ENCODE measurements around the gene CD81.

CD81 gene

GRCh38 chr11:2412323-2412722, 35.2 kb downstream of the CD81 start:
- H4K20me1 ChIP-seq (ENCODE audit: insufficient read depth, low read length) = no peaks in the 10 kb centered on the region
- no peak overlapping the region for H2AFZ ChIP-seq (ENCODE audit: low read depth, low read length)
- no peaks in the 10 kb centered on the region for H3K9me3 ChIP-seq (ENCODE audit: insufficient read depth, low read length)
- TF ChIP-seq EZH2phosphoT487 (IDR thresholded peaks at IDR 0.05; ENCODE audit: low read depth) = no peak
- no peak for TF ChIP-seq CTCF (IDR thresholded peaks at IDR 0.05; ENCODE audit: low read depth, low read length)
- H3K79me2 ChIP-seq (ENCODE audit: low read length) = no peaks in the 10 kb centered on the region
- no peaks in the 10 kb centered on the region for H3K27me3 ChIP-seq (ENCODE audit: low read depth, low read length)
- H3K9ac ChIP-seq (ENCODE audit: low read length) = no peak overlapping the region
- no peaks in the 10 kb centered on the region for H3K4me1 ChIP-seq (ENCODE audit: low read length)
- H3K4me2 ChIP-seq (ENCODE audit: low read length) = no peak overlapping the region
- no peak overlapping the region for H3K27ac ChIP-seq (ENCODE audit: low read length)
- H3K36me3 ChIP-seq (replicated peaks; ENCODE audit: low read depth, low read length) = no peaks in the 10 kb centered on the region
- no peak overlapping the region for H3K4me3 ChIP-seq (ENCODE audit: low read length)

- TF ChIP-seq EZH2phosphoT487 (IDR thresholded peaks at IDR 0.05; ENCODE audit: low read depth) = no peak
- no peak for TF ChIP-seq CTCF (IDR thresholded peaks at IDR 0.05; ENCODE audit: low read depth, low read length)
- no peak overlapping the region for H3K27ac ChIP-seq (ENCODE audit: low read length)
- H3K27me3 ChIP-seq (ENCODE audit: low read depth, low read length) = no peaks in the 10 kb centered on the region
- no peaks in the 10 kb centered on the region for H3K36me3 ChIP-seq (replicated peaks; ENCODE audit: low read depth, low read length)
- no peaks in the 10 kb centered on the region for H3K9me3 ChIP-seq (ENCODE audit: insufficient read depth, low read length)
- no peak overlapping the region for H3K4me2 ChIP-seq (ENCODE audit: low read length)
- no peaks in the 10 kb centered on the region for H3K4me1 ChIP-seq (ENCODE audit: low read length)
- H3K9ac ChIP-seq (ENCODE audit: low read length) = no peak overlapping the region
- no peaks in the 10 kb centered on the region for H3K79me2 ChIP-seq (ENCODE audit: low read length)
- H4K20me1 ChIP-seq (ENCODE audit: insufficient read depth, low read length) = no peaks in the 10 kb centered on the region
- H3K4me3 ChIP-seq (ENCODE audit: low read length) = no peak overlapping the region
- no peak overlapping the region for H2AFZ ChIP-seq (ENCODE audit: low read depth, low read length)
Observed at GRCh38 chr11:2413742-2414579, 36.9 kb downstream of the CD81 start.

GRCh38 chr11:2414616-2415015, 37.5 kb downstream of the CD81 start:
- no peaks in the 10 kb centered on the region for H3K79me2 ChIP-seq (ENCODE audit: low read length)
- H3K4me3 ChIP-seq (ENCODE audit: low read length) = no peak overlapping the region
- no peak overlapping the region for H3K27ac ChIP-seq (ENCODE audit: low read length)
- H3K9me3 ChIP-seq (ENCODE audit: insufficient read depth, low read length) = no peaks in the 10 kb centered on the region
- no peaks in the 10 kb centered on the region for H3K4me1 ChIP-seq (ENCODE audit: low read length)
- H3K4me2 ChIP-seq (ENCODE audit: low read length) = no peak overlapping the region
- no peak overlapping the region for H3K9ac ChIP-seq (ENCODE audit: low read length)
- no peak for TF ChIP-seq CTCF (IDR thresholded peaks at IDR 0.05; ENCODE audit: low read depth, low read length)
- TF ChIP-seq EZH2phosphoT487 (IDR thresholded peaks at IDR 0.05; ENCODE audit: low read depth) = no peak
- H3K36me3 ChIP-seq (replicated peaks; ENCODE audit: low read depth, low read length) = no peaks in the 10 kb centered on the region
- no peak overlapping the region for H2AFZ ChIP-seq (ENCODE audit: low read depth, low read length)
- no peaks in the 10 kb centered on the region for H3K27me3 ChIP-seq (ENCODE audit: low read depth, low read length)
- H4K20me1 ChIP-seq (ENCODE audit: insufficient read depth, low read length) = no peaks in the 10 kb centered on the region

DNA sequence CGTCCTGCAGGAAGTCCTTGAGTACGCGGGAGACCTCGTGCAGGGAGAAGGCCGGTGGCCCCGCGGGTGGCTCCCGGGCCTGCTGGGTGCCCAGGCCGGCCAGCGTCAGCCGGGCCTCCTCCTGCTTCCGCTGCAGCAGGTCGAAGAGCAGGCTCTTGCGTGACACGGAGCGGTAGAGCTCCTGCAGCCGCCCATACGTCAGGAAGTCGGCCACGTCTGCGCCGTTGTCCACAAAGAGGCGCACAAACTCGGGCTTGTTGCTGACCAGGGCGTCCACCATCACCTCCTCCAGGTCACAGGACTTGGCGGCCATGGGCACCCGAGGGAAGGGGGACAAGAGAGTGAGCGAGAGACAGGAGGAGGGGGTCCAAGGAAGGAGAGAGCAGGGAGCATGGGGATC, 38.1 kb downstream of the CD81 start:
- Histone ChIP-seq H3K36me3 (replicated peaks; ENCODE audit: low read depth, low read length) (no peaks in the 10 kb centered on the region), H2AFZ (ENCODE audit: low read depth, low read length) (no peak overlapping the region), H3K79me2 (ENCODE audit: low read length) (no peaks in the 10 kb centered on the region), H3K27me3 (ENCODE audit: low read depth, low read length) (no peaks in the 10 kb centered on the region), H3K27ac (ENCODE audit: low read length) (no peak overlapping the region), H3K9ac (ENCODE audit: low read length) (no peak overlapping the region), H3K4me3 (ENCODE audit: low read length) (no peak overlapping the region), H3K4me2 (ENCODE audit: low read length) (no peak overlapping the region), H4K20me1 (ENCODE audit: insufficient read depth, low read length) (no peaks in the 10 kb centered on the region), H3K4me1 (ENCODE audit: low read length) (peaks cover 5% of the 10 kb centered on the region), H3K9me3 (ENCODE audit: insufficient read depth, low read length) (no peaks in the 10 kb centered on the region)
- TF ChIP-seq CTCF (IDR thresholded peaks at IDR 0.05; ENCODE audit: low read depth, low read length) (no peak), EZH2phosphoT487 (IDR thresholded peaks at IDR 0.05; ENCODE audit: low read depth) (no peak)
